Parathyroid adenoma (tissue), 2 donors: ENCODE data around the gene F10.

ENCODE experiments used
- H2AFZ ChIP-seq: fragments of 300-600 bp; sonication (generic); one replicate; pipeline ENCODE4 v1.7.0; 2017; ENCODE audit warnings: antibody characterized with exemption, mild to moderate bottlenecking
- H3K27ac ChIP-seq: fragments of 300-600 bp; sonication (generic); one replicate; pipeline ENCODE4 v1.7.0; 2017
- H3K27me3 ChIP-seq: fragments of 300-600 bp; sonication (generic); one replicate; pipeline ENCODE4 v1.7.0; 2017; ENCODE audit warnings: low read length; ENCODE audit not compliant: control insufficient read depth, insufficient read depth
- H3K36me3 ChIP-seq: fragments of 300-600 bp; sonication (generic); one replicate; pipeline ENCODE4 v1.7.0; 2017; ENCODE audit warnings: low read length; ENCODE audit not compliant: control insufficient read depth, insufficient read depth
- H3K4me1 ChIP-seq: fragments of 300-600 bp; sonication (generic); one replicate; pipeline ENCODE4 v1.7.0; 2017; ENCODE audit warnings: control low read depth
- H3K4me2 ChIP-seq: fragments of 300-600 bp; sonication (generic); one replicate; pipeline ENCODE4 v1.7.0; 2017; ENCODE audit warnings: low read length
- H3K4me3 ChIP-seq: fragments of 300-600 bp; sonication (generic); one replicate; pipeline ENCODE4 v1.7.0; 2017; ENCODE audit warnings: low read depth, low read length
- H3K79me2 ChIP-seq: fragments of 300-600 bp; sonication (generic); one replicate; pipeline ENCODE4 v1.7.0; 2017; ENCODE audit warnings: control low read depth
- H3K9ac ChIP-seq: fragments of 300-600 bp; sonication (generic); one replicate; pipeline ENCODE4 v1.7.0; 2017; ENCODE audit warnings: mild to moderate bottlenecking
- H3K9me3 ChIP-seq: fragments of 300-600 bp; sonication (generic); one replicate; pipeline ENCODE4 v1.7.0; 2017; ENCODE audit warnings: low read length; ENCODE audit not compliant: control insufficient read depth
- TF ChIP-seq, protein P1 (sequence below): fragments of 300-600 bp; sonication (generic); IDR thresholded peaks from one replicate; pipeline ENCODE4 v1.7.0; 2017; ENCODE audit warnings: antibody characterized with exemption, mild to moderate bottlenecking
- donor health status: primary hyperparathyroidism.

F10 gene

DNA sequence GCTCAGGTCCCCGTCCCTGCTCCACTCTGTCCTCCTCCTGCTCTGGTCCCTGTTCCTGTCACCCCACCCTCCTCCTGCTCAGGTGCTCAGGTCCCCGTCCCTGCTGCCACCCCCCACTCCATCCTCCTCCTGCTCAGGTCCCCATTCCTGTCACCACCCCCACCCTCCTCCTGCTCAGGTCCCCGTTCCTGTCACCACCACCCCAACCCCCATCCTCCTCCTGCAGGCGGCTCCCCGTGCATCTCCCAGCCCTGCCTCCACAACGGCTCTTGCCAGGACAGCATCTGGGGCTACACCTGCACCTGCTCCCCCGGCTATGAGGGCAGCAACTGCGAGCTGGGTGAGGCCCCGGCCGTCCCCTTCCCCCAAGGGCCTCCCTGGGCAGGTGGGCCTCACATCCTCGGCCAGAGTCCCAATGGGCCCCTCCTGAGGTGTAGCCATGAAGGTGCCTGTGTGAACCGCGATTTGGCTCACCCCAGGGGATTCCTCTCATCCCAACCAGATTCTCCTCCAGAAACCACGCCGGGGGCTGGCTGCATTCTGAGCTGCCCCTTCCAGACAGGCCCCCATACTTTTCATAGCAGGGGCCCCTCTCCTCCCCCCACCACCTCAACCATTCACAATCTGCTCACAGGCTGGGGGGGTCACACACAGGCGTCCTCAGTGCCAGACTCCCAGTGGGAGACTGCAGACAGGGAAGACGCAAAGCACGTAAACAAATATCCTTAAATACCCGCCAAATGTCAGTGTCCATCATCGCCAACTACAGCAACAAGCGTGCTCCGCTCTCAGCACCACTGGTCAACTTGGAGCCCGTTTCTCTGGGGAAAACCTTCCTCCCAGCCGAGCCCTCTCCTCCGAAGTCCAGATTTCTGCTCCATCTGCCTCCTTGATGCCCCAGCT is 40.4 kb downstream of the F10 start:
- Histone ChIP-seq H3K9ac (no peak overlapping the region), H3K27me3 (no peaks in the 10 kb centered on the region), H3K9me3 (no peaks in the 10 kb centered on the region), H3K27ac (no peak overlapping the region), H2AFZ (no peak overlapping the region), H3K79me2 (no peaks in the 10 kb centered on the region), H3K4me1 (no peaks in the 10 kb centered on the region), H3K36me3 (no peaks in the 10 kb centered on the region), H3K4me3 (no peak overlapping the region), H3K4me2 (no peak overlapping the region)
- TF ChIP-seq, protein P1, sequence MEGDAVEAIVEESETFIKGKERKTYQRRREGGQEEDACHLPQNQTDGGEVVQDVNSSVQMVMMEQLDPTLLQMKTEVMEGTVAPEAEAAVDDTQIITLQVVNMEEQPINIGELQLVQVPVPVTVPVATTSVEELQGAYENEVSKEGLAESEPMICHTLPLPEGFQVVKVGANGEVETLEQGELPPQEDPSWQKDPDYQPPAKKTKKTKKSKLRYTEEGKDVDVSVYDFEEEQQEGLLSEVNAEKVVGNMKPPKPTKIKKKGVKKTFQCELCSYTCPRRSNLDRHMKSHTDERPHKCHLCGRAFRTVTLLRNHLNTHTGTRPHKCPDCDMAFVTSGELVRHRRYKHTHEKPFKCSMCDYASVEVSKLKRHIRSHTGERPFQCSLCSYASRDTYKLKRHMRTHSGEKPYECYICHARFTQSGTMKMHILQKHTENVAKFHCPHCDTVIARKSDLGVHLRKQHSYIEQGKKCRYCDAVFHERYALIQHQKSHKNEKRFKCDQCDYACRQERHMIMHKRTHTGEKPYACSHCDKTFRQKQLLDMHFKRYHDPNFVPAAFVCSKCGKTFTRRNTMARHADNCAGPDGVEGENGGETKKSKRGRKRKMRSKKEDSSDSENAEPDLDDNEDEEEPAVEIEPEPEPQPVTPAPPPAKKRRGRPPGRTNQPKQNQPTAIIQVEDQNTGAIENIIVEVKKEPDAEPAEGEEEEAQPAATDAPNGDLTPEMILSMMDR = no peak

DNA sequence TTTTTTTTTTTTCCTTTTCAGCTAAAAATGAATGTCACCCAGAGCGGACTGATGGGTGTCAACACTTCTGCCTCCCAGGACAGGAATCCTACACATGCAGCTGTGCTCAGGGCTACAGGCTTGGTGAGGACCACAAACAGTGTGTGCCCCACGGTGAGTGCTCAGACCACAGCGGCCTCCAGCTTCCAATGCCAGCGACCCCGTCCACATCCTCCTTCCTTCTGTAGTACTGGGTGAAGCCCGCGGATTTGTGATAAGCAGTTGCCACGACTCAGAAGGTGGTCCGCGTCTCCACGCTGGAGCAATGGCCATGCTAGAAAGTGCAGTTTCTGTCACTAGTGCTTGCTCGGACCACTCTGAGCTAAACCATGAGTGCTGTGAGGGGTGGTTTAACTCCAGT is 41.9 kb downstream of the F10 start:
- H3K4me1 ChIP-seq = no peaks in the 10 kb centered on the region
- H3K27ac ChIP-seq = no peak overlapping the region
- no peaks in the 10 kb centered on the region for H3K9me3 ChIP-seq
- no peak overlapping the region for H3K4me3 ChIP-seq
- TF ChIP-seq, protein P1 = no peak
- H3K4me2 ChIP-seq = no peak overlapping the region
- H3K36me3 ChIP-seq = no peaks in the 10 kb centered on the region
- H3K79me2 ChIP-seq = no peaks in the 10 kb centered on the region
- H2AFZ ChIP-seq = no peak overlapping the region
- no peak overlapping the region for H3K9ac ChIP-seq
- H3K27me3 ChIP-seq = no peaks in the 10 kb centered on the region

DNA sequence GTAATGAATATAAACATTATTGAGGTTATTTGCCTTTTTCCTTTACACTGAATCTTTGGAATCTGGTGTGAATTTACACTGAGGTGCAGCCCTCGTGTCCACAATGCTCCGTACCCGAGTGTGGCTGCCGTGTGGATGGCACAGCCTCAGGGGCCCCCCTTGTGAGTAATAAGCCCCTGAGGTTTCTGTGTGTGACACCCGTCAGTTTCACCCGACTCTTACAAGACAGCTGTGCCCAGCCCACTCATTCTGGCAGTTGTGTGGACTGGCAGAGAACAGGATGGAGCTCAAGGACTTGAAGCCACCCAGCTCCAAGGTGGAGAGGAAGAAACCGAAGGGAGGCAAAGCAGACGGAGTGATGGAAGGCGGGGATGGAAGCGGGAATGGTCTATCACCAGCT is 43.7 kb downstream of the F10 start:
- no peak overlapping the region for H2AFZ ChIP-seq
- H3K9ac ChIP-seq = no peak overlapping the region
- H3K36me3 ChIP-seq = no peaks in the 10 kb centered on the region
- H3K4me1 ChIP-seq = no peaks in the 10 kb centered on the region
- no peaks in the 10 kb centered on the region for H3K9me3 ChIP-seq
- no peaks in the 10 kb centered on the region for H3K27me3 ChIP-seq
- no peaks in the 10 kb centered on the region for H3K79me2 ChIP-seq
- H3K4me2 ChIP-seq = no peak overlapping the region
- no peak overlapping the region for H3K27ac ChIP-seq
- no peak overlapping the region for H3K4me3 ChIP-seq
- TF ChIP-seq, protein P1 = no peak

DNA sequence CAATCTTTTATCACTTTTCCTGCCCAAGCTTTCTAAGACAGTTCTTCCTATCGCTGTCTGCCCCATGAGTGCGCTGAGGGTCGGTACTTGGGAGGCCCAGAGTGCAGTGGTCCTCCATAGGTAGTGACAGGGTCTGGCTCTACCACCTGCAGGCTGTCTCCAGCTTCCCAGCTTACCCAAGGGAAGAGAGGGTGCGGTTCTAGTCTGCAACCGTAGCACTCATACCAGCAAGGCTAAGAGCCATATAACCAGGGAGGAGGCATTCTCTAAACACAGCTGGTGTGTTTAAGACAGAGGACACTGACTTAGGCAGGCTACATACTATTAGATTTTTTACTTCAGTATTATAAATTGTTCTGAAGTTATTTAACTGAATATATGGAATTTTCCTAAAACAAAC is 44.1 kb downstream of the F10 start:
- Histone ChIP-seq H3K9me3 (no peaks in the 10 kb centered on the region), H2AFZ (no peak overlapping the region), H3K9ac (no peak overlapping the region), H3K4me3 (no peak overlapping the region), H3K79me2 (no peaks in the 10 kb centered on the region), H3K27me3 (no peaks in the 10 kb centered on the region), H3K4me2 (no peak overlapping the region), H3K36me3 (no peaks in the 10 kb centered on the region), H3K4me1 (no peaks in the 10 kb centered on the region), H3K27ac (no peak overlapping the region)
- TF ChIP-seq, protein P1 = no peak

DNA sequence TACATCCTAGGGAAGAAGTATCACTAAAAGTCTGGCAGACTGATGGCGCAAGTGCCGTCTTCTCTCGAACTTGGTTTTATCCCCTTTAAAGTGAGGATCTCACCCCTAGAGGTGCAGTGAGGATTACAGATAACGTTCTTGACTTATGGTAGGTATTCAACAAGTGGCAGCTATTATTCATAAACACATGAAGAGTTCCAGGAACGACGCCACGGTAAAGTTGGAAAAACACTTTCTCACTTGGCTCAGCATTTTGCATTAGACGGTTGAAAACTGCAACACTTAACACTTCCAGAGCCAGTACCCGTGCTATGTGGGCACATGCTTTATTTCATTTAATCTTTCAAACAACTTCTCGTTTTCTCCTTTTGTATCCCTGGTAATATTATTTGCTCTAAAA is 44.6 kb downstream of the F10 start:
- H2AFZ ChIP-seq = no peak overlapping the region
- H3K4me2 ChIP-seq = no peak overlapping the region
- no peaks in the 10 kb centered on the region for H3K4me1 ChIP-seq
- TF ChIP-seq, protein P1 = no peak
- H3K36me3 ChIP-seq = no peaks in the 10 kb centered on the region
- no peaks in the 10 kb centered on the region for H3K27me3 ChIP-seq
- H3K9me3 ChIP-seq = no peaks in the 10 kb centered on the region
- H3K9ac ChIP-seq = no peak overlapping the region
- H3K4me3 ChIP-seq = no peak overlapping the region
- H3K79me2 ChIP-seq = no peaks in the 10 kb centered on the region
- H3K27ac ChIP-seq = no peak overlapping the region
